ENCODE results near the gene DHX30.
"Not testable (repeated sequence)": the region's sequence is repeated elsewhere in the genome, so short reads cannot be mapped to it uniquely, and the experiment has no call there.

The DHX30 gene

DNA sequence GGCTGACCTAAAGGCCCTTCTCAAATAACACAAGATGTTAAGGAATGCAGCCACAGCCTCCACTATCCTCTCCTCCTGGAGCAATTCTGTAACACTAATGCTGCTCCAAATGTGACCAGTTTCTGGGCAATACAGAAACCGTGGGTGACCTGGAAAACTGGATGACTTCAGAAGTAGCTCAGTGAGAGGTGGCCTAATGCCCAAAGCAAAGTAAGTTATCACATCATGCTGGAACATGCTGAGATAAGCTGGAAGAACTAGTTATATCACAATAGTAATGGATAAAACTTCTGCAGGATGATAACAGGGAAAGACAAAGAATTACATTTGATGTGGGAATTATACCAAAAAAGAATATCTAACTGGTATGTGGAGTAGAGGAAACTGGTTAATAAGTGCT lies 72.0 kb downstream of the DHX30 start:
- H3K4me3 ChIP-seq (ENCODE audit: insufficient read length, low read depth) = no peak overlapping the region
- no peak for DNase-seq (ENCODE audit: low read depth, low spot score)
- H3K27me3 ChIP-seq (ENCODE audit: insufficient read depth, insufficient read length) = no peaks in the 10 kb centered on the region
- no peaks in the 10 kb centered on the region for H3K9me3 ChIP-seq (ENCODE audit: insufficient read depth, low read length)
- no peaks in the 10 kb centered on the region for H3K4me1 ChIP-seq (ENCODE audit: insufficient read depth, insufficient read length)
- H3K9ac ChIP-seq (ENCODE audit: insufficient read length, low read depth) = no peak overlapping the region
- TF ChIP-seq YY1 (IDR thresholded peaks at IDR 0.05; ENCODE audit: insufficient read depth, insufficient read length) (no peak), SUZ12 (IDR thresholded peaks at IDR 0.05; ENCODE audit: extremely low read depth, insufficient read depth, insufficient read length) (no peak), ZNF274 (IDR thresholded peaks at IDR 0.05; ENCODE audit: low read depth, low read length) (no peak)
- peaks cover 53% of the 10 kb centered on the region for H3K36me3 ChIP-seq (ENCODE audit: insufficient read depth, insufficient read length, low read length)

DNA sequence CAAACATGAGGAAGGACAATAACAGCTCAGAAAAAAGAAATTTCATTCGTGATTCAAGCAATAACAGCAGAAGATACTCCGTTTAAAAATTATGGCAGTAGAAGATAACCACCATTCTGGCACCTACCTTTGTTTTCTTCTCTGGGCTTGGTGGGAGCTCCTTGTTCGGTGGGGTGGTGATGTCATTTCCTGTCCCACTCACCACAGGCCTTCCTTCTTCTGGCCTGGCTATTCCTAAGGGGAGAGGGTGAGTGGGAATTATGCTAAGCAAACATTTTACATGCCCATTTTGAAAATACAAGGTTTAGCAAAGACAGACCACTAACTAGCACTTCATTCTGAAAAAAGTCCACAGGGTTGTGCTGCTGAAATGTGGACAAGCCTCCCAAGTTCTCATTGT lies 74.4 kb downstream of the DHX30 start:
- Histone ChIP-seq H3K4me3 (ENCODE audit: insufficient read length, low read depth) (no peak overlapping the region), H3K36me3 (ENCODE audit: insufficient read depth, insufficient read length, low read length) (peaks cover 33% of the 10 kb centered on the region), H3K4me1 (ENCODE audit: insufficient read depth, insufficient read length) (no peaks in the 10 kb centered on the region), H3K9ac (ENCODE audit: insufficient read length, low read depth) (no peak overlapping the region), H3K9me3 (ENCODE audit: insufficient read depth, low read length) (no peaks in the 10 kb centered on the region), H3K27me3 (ENCODE audit: insufficient read depth, insufficient read length) (no peaks in the 10 kb centered on the region)
- DNase-seq (ENCODE audit: low read depth, low spot score) = no peak
- TF ChIP-seq ZNF274 (IDR thresholded peaks at IDR 0.05; ENCODE audit: low read depth, low read length) (no peak), YY1 (IDR thresholded peaks at IDR 0.05; ENCODE audit: insufficient read depth, insufficient read length) (no peak), SUZ12 (IDR thresholded peaks at IDR 0.05; ENCODE audit: extremely low read depth, insufficient read depth, insufficient read length) (no peak)

DNA sequence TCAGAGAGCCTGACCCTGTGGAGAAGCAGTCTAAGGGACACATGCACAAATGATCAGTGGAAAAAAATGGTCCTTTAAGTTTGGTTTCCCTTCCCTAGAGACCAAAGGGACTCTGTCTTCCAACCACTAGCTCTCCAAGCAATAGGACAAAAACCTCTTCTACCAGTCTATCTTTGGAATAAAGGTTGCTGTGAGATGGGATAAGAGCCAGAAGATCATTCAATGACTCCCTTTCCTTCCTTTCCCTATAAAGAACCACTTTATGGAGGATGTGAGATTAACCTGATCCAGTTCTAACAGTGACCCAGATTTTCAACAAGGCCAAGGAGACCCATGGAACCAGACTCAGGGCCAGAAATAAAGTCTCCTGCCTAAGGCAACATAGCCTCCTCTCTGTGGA lies 74.8 kb downstream of the DHX30 start:
- H3K4me1 ChIP-seq (ENCODE audit: insufficient read depth, insufficient read length) = no peaks in the 10 kb centered on the region
- no peak overlapping the region for H3K9ac ChIP-seq (ENCODE audit: insufficient read length, low read depth)
- DNase-seq (ENCODE audit: low read depth, low spot score) = no peak
- H3K27me3 ChIP-seq (ENCODE audit: insufficient read depth, insufficient read length) = no peaks in the 10 kb centered on the region
- TF ChIP-seq SUZ12 (IDR thresholded peaks at IDR 0.05; ENCODE audit: extremely low read depth, insufficient read depth, insufficient read length) (no peak), YY1 (IDR thresholded peaks at IDR 0.05; ENCODE audit: insufficient read depth, insufficient read length) (no peak), ZNF274 (IDR thresholded peaks at IDR 0.05; ENCODE audit: low read depth, low read length) (no peak)
- H3K36me3 ChIP-seq (ENCODE audit: insufficient read depth, insufficient read length, low read length) = peaks cover 29% of the 10 kb centered on the region
- no peak overlapping the region for H3K4me3 ChIP-seq (ENCODE audit: insufficient read length, low read depth)
- no peaks in the 10 kb centered on the region for H3K9me3 ChIP-seq (ENCODE audit: insufficient read depth, low read length)

DNA sequence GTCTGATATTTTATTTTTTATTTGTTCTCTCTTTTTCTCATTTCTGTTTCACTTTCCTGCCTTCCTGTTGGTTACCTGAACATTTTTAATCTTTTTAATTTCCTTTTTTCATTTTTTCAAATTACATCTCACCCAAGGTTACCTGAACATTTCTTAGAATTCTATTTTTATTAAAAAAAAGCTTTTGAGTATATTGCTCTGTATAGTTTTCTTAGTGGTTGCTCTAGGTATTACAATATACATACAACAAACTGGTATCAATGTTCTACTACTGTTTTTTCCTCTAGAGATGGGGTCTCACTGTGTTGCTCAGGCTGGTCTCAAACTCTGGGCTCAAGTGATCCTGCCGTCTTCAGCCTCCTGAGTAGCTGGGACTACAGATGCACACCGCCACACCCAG lies 79.4 kb downstream of the DHX30 start:
- H3K9ac ChIP-seq (ENCODE audit: insufficient read length, low read depth) = no peak overlapping the region
- no peaks in the 10 kb centered on the region for H3K27me3 ChIP-seq (ENCODE audit: insufficient read depth, insufficient read length)
- TF ChIP-seq ZNF274 (IDR thresholded peaks at IDR 0.05; ENCODE audit: low read depth, low read length) = no peak
- no peak for TF ChIP-seq YY1 (IDR thresholded peaks at IDR 0.05; ENCODE audit: insufficient read depth, insufficient read length)
- TF ChIP-seq SUZ12 (IDR thresholded peaks at IDR 0.05; ENCODE audit: extremely low read depth, insufficient read depth, insufficient read length) = no peak
- H3K4me1 ChIP-seq (ENCODE audit: insufficient read depth, insufficient read length) = no peaks in the 10 kb centered on the region
- peaks cover 21% of the 10 kb centered on the region for H3K36me3 ChIP-seq (ENCODE audit: insufficient read depth, insufficient read length, low read length)
- no peak overlapping the region for H3K4me3 ChIP-seq (ENCODE audit: insufficient read length, low read depth)
- H3K9me3 ChIP-seq (ENCODE audit: insufficient read depth, low read length) = no peaks in the 10 kb centered on the region
- DNase-seq (ENCODE audit: low read depth, low spot score) = no peak

DNA sequence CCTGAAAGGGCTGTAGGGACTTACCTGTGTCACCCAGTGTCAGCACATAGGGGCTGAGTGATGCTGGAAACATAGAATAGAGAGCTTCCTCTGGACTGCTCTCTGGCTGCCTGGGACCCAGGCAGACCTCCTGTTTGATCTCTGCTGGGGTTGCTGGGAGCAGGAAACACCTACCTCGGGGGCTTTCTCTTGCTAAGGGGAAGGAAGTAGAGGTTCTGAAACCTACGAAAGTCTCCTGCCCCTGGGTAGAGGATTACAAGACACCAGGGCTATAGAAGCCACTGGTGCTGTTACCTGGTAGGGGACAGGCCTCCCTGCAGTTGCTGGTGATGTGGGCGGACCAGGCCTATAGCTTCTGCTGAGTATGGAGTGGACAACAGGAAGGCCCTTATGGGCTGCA lies 81.7 kb downstream of the DHX30 start:
- TF ChIP-seq ZNF274 (IDR thresholded peaks at IDR 0.05; ENCODE audit: low read depth, low read length) = no peak
- TF ChIP-seq YY1 (IDR thresholded peaks at IDR 0.05; ENCODE audit: insufficient read depth, insufficient read length) = no peak
- no peak for TF ChIP-seq SUZ12 (IDR thresholded peaks at IDR 0.05; ENCODE audit: extremely low read depth, insufficient read depth, insufficient read length)
- no peaks in the 10 kb centered on the region for H3K4me1 ChIP-seq (ENCODE audit: insufficient read depth, insufficient read length)
- H3K9me3 ChIP-seq (ENCODE audit: insufficient read depth, low read length) = peaks cover 8% of the 10 kb centered on the region; the same call in 1 of the 2 replicates
- DNase-seq (ENCODE audit: low read depth, low spot score) = no peak
- no peak overlapping the region for H3K9ac ChIP-seq (ENCODE audit: insufficient read length, low read depth)
- H3K36me3 ChIP-seq (ENCODE audit: insufficient read depth, insufficient read length, low read length) = peaks cover 28% of the 10 kb centered on the region
- no peak overlapping the region for H3K4me3 ChIP-seq (ENCODE audit: insufficient read length, low read depth)
- H3K27me3 ChIP-seq (ENCODE audit: insufficient read depth, insufficient read length) = no peaks in the 10 kb centered on the region

DNA sequence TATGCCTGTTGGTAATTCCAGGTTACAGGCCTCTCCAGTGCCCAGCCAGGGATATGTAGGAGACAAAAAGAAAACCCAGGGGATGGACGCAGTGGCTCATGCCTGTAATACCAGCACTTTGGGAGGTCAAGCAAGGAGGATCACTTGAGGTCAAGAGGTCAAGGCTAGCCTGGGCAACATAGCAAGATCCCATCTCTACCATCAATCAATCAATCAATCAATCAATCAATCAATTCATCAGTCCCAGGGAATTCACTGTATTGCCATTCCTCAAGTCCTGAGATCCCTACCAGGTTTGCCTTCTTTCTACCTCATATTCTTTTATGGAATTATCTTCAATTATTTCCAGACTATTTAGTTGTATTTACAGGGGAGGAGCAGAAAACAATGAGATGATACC lies 82.2 kb downstream of the DHX30 start:
- no peak for DNase-seq (ENCODE audit: low read depth, low spot score)
- Histone ChIP-seq H3K27me3 (ENCODE audit: insufficient read depth, insufficient read length) (no peaks in the 10 kb centered on the region), H3K9ac (ENCODE audit: insufficient read length, low read depth) (no peak overlapping the region), H3K9me3 (ENCODE audit: insufficient read depth, low read length) (peaks cover 8% of the 10 kb centered on the region; the same call in 1 of the 2 replicates), H3K4me3 (ENCODE audit: insufficient read length, low read depth) (no peak overlapping the region), H3K4me1 (ENCODE audit: insufficient read depth, insufficient read length) (no peaks in the 10 kb centered on the region), H3K36me3 (ENCODE audit: insufficient read depth, insufficient read length, low read length) (peaks cover 34% of the 10 kb centered on the region)
- TF ChIP-seq SUZ12 (IDR thresholded peaks at IDR 0.05; ENCODE audit: extremely low read depth, insufficient read depth, insufficient read length) (no peak), ZNF274 (IDR thresholded peaks at IDR 0.05; ENCODE audit: low read depth, low read length) (no peak), YY1 (IDR thresholded peaks at IDR 0.05; ENCODE audit: insufficient read depth, insufficient read length) (no peak)

DNA sequence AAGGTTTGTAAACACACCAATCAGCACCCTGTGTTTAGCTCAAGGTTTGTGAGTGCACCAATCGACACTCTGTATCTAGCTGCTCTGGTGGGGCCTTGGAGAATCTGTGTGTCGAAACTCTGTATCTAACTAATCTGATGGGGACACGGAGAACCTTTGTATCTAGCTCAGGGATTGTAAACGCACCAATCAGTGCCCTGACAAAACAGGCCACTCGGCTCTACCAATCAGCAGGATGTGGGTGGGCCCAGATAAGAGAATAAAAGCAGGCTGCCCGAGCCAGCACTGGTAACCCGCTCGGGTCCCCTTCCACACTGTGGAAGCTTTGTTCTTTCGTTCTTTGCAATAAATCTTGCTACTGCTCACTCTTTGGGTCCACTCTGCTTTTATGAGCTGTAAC lies 85.1 kb downstream of the DHX30 start:
- not testable (repeated sequence) for H3K27me3 ChIP-seq (ENCODE audit: insufficient read depth, insufficient read length); H3K4me3 ChIP-seq (ENCODE audit: insufficient read length, low read depth); H3K9ac ChIP-seq (ENCODE audit: insufficient read length, low read depth); DNase-seq (ENCODE audit: low read depth, low spot score); H3K9me3 ChIP-seq (ENCODE audit: insufficient read depth, low read length)
- peaks cover 54% of the 10 kb centered on the region for H3K36me3 ChIP-seq (ENCODE audit: insufficient read depth, insufficient read length, low read length)
- H3K4me1 ChIP-seq (ENCODE audit: insufficient read depth, insufficient read length) = peaks cover 15% of the 10 kb centered on the region
